NCI-H2196 treated with DMSO at 0.1 percent for 48 hours (cell line): ENCODE data around the gene NOVA2.
A peak's percentile ranks its signal among the peaks of the same experiment; 100 is the strongest.
"Not testable (repeated sequence)": the region's sequence is repeated elsewhere in the genome, so short reads cannot be mapped to it uniquely, and the experiment has no call there.

ENCODE experiments used
- DNase-seq: peaks from one replicate; lab custom pipeline; 2025; ENCODE audit not compliant: unreplicated experiment; lab: John Stamatoyannopoulos, UW

Gene NOVA2

DNA sequence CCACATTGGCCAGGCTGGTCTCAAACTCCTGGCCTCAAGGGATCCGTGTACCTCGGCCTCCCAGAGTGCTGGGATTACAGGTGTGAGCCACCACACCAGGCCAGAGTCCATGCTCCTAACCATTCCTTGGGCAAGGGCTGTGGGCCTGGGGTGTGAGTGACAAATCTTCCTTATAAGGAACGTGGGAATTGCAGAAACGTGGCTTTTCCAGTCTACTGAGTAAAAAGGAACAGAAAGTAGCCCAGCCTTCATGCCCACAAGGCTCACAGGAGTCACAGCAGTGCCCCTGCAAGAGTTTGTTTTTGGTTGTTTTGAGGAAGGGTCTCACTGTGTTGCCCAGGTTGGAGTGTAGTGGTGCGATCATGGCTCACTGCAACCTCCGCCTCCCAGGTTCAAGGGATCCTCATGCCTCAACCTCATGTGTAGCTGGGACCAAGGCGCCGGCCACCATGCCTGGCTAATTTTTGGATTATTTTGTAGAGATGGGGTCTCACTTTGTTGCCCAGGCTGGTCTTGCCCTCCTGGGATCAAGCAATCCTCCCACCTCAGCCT lies 76.3 kb downstream of the NOVA2 start:
- no peak for DNase-seq

DNA sequence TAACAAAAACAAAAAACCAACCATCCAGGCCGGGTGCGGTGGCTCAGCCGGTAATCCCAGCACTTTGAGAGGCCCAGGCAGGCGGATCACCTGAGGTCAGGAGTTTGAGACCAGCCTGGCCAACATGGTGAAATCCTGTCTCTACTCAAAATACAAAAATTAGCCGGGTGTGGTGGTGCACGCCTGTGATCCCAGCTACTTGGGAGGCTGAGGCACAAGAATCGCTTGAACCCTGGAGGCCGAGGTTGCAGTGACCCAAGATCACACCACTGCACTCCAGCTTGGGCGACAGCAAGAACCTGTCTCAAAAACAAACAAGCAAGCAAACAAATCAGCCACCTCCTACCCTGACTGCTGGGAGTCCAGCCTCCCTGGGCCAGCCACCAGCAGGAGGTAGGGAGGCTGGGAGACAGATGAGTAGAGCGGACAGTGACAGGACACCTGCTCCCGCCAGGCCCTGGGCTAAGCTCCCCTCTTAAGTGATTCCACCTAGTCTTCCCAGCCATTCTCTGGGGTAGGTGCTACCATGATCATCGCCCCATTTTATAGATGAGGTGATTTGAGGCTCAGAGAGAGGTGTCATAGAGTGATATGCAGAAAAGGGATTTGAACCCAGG lies 77.6 kb downstream of the NOVA2 start:
- not testable (repeated sequence) for DNase-seq

DNA sequence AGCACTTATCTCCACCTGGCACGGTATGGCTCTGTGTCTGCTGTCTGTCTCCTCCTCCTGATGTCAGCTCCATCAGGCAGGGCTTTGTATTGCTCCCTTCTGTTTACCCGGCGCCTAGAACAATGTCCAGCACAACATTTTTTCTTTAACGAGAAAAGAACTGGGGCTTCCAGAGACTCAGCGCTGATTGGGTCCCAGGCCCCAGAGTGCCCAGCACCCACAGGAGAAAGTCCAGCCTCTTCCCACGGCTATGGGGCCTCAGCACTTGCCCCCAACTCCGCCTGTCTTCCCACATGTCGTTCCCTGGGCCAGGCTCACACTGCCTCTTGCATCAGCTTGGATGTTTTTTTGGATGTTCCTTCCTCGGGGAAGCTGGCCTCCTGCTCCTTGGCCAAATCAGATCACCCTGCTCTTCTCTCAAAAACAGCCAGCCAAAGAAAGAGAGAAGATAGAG lies 78.1 kb downstream of the NOVA2 start:
- no peak for DNase-seq

DNA sequence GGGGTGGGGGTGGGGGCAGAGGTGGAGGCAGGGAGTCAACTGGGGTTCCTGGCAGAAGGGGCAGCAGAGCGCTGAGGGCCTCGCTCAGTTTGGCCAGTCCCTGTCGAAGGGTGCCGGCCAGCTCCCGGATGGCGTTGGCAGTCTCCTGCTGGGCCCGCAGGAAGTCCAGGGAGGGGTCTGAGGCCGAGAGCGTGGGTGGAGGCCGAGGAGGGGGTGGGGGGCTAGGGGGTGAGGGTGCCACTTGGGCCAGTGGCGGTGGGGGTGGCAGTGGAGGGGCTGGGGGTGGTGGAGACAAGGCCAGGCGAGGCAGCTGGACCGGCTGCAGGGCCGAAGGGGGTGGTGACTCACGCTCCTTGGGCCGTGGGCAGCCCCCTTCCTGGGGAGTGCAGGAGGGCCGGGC lies 82.8 kb downstream of the NOVA2 start:
- no peak for DNase-seq

DNA sequence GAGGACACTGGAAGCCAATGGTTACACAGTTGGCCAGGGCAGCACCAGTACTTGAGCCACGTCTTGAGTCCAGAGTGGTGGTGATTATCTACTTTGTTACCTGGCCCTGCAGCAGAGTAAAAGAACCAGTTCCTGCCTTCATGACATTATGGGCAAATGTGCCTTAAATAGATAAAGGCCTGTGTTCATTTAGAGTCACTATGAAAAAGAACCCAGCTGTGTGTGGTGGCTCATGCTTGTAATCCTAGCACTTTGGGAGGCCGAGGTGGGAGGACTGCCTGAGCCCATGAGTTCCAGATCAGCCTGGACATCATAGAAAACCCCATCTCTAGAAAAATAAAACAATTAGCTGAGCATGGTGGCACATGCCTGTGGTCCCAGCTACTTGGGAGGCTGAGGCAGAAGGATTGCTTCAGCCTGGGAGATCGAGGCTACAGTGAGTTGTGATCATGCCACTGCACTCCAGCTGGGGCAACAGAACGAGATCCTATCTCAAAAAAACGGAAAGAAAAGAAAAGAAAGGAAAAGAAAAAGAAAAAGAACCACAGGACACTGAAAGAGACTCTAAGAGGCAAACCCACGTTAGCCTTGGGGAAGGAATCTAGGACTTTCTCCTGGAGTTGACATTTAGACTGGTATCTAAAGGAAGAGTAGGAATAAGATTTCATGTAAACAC lies 84.3 kb downstream of the NOVA2 start:
- no peak for DNase-seq

DNA sequence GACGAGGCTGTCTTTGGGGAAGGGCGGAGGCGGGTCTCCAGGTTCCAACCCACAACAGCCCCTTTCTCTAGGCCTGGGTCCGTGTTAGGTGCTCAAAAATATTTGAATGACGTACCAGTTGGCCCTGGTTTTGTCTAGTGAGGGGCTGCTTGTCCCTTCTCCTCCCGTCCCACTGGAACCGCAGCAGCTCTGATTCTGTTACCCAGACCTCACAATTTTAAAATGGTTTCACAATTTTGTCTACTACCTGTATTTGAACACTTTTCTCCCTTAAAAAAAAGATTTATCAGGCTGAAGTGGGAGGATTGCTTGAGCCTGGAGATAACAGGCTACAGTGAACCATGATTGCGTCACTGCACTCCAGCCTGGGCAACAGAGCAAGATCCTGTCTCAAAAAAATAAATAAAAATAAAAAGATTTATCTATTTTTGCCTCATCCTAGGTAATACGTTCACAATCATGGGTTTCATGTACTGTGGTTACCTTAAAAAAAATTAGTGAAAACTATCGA lies 86.4 kb downstream of the NOVA2 start:
- no peak for DNase-seq

DNA sequence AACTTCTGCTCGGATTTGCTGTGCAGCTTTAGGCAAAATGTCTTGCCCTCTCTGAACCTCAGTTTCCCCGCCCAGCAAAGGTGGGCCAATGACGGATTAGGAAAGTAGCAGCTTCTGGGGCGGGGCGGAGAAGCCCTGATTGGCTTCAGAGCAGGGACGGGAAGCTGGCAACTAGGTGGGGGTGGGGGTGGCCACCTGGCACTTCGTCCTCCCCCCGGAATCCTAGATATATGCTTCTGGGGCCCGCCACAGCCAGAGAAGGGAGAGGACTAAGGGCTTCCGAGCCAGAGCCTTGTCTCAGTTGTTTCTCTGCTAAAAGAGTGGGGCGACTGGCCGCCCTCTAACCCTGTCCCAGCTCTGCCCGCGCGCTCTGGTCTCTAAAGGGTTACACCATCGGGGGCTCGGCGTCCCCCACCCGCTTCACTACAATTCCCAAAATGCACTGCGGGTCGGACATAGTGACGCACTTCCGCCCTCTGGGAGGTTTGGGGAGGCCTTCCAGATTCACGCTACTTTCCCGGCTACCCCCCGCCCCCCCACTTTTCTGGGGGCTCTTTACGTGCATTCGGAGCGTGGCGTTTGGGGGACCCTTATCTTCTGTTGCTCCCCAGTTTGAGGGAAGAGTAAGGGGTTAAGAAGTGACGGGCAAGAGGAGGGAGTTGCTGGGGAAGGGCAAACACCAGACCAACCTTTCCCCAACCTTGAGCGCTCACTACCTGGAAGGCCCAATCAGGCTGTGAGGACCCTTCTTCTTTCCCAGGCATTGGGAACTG lies 87.1 kb downstream of the NOVA2 start:
- DNase-seq = peak; percentile 82

DNA sequence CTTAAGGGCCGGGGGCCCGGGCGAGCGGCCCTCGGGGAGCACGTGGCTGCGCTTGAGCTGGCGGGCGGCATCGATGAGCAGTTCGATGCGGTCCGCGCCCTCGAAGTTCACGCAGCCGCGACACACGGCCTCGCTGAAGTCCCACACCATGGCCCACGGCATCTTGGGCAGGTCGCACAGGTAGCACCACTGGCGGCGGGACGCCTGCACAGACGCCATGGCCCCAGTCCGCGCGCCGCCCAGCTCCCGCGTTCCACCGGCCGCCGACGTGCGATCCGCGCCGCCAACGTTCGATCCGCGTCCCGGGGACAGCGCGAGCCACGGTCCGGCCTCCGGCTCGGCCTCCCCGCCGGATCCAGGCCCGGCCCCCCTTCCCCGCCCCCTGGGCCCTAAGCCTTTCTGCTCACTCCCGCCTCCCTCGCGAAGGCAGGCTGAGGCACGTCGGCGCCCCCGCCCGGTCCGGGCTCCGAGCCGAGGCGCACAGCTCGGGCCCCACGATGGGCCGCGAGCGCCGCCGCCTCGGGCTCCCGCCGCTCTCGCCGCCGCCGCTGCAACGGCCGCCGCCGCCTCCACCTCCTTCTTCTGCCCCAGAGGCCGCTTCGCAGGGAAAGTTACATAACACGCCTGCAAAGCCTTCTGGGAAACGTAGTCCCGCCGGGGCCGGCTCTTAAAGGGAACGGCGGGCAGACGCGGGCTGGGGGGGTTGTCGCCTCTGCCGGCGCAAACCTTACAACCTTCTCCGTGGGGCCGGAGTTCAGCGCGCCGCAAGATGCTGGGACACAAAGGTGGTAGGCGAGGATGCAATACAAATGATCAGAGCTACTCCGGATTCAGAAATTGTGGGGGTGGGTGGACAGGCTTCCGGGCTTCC lies 87.9 kb downstream of the NOVA2 start, which contains the start of gene IRF2BP1:
Gene IRF2BP1 (minus strand): TSS at position 586 of the 871 bp plus-strand sequence. CDS start 367 bp downstream, at position 219.
- peak; percentile 75 for DNase-seq

DNA sequence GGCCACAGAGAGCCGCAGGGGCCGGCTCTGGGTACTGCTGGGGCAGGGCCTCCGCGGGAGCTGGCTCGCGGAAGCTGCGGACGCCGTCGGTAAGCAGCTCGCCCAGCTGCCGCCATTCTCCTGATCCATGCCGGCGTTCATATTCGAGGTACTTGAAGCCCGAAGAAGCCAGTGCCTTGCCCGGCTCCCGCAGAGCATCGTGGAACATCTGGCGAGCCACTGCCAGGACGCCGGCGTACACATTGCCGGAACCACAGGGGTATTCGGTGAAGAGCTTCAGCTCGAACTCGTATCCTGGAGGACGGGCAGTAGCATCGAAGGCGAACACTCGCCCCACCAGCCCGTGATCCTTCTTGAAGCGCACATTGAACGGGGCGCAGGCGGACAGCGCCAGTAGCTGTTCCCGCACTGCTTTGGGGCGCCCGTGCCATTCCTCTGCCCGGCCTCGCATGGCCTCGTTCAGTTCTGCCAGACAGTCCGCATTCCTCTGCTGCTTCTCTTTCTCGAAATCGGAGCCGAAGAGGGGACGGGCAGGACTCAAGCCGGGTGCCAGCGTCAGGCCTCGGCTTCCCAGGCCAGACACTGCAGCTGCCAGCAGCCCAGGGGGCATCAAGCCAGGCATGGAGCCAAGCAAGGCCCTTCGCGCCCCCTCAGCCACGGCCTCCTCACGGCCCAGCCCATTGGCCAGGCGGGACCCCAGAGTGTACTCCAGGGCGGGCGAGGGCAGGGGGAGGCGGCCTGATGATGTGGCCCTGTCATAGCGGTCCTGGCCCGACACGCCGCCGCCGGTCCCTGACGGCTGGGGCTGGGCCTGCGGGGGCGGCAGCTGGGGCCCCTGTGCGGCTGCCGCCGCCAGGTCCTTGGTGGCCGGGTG lies 88.7 kb downstream of the NOVA2 start:
- DNase-seq = no peak

DNA sequence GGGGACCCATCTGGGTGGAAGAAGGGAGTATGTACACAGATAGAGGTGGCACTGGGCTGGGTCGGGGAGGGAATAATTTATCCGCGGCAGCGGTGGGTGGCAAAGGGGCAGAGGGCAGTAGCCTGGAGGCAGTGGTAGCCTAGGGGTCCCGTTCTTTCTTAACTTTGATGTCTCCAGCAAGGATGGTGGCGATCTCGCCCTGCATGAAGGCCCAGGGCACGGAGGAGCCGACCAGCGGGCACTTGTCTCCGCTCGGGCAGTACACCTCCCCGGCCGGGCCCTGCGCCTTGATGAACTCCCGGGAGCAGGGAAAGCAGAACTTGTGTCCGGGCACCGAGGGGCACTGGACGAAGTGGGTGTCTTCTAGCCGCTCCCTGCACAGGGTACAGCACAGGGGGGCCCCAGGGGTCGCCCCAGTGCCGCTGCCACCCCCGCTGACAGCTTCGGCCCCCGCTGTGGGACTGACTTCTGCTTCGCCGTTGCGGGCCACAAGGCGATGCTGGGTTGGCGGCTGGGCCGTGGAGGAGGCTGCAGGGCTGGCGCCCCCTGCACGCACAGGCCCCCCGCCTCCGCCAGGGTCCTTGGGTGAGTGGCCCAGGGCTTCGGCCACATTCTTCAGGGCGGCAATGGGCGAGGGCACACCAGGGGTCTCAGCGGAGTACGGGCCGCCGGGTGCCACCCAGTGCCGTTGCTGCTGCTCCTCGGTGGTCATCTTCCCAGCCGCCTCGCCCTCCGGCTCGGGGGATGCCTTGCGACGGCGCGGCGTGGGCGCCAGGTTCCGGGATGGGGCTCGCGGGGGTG lies 89.6 kb downstream of the NOVA2 start:
- DNase-seq = no peak
